ENCODE results near the gene ACVR1.
A peak's percentile ranks its signal among the peaks of the same experiment; 100 is the strongest.
"Not testable (repeated sequence)": the region's sequence is repeated elsewhere in the genome, so short reads cannot be mapped to it uniquely, and the experiment has no call there.

Gene ACVR1

GRCh38 chr2:157887946-157888345, 11.8 kb upstream of the ACVR1 start:
- Histone ChIP-seq H3K9ac (ENCODE audit: low read length) (no peak overlapping the region), H2AK5ac (ENCODE audit: low read length) (no peak overlapping the region), H3K4me3 (ENCODE audit: low read depth, low read length) (no peak overlapping the region), H2BK5ac (ENCODE audit: low read depth, low read length, poor library complexity) (no peak overlapping the region), H4K12ac (ENCODE audit: low read depth, low read length) (no peak overlapping the region), H2AFZ (ENCODE audit: insufficient read depth, low read length, poor library complexity) (no peak overlapping the region), H3K4ac (ENCODE audit: low read depth, low read length) (no peak overlapping the region), H3K4me2 (ENCODE audit: low read length) (no peak overlapping the region), H3K14ac (ENCODE audit: low read length) (no peak overlapping the region), H3K18ac (ENCODE audit: low read length) (no peak overlapping the region), H3K4me1 (ENCODE audit: control insufficient read depth in 1 of 2, insufficient read depth in 2 of 2, low read length in 2 of 2) (no peaks in the 10 kb centered on the region), H3K36me3 (ENCODE audit: control insufficient read depth in 1 of 2, insufficient read depth in 2 of 2, low read length in 2 of 2) (no peaks in the 10 kb centered on the region), H3K27ac (ENCODE audit: low read depth, low read length) (no peak overlapping the region), H4K8ac (ENCODE audit: low read depth, low read length) (no peak overlapping the region), H3K79me2 (ENCODE audit: control insufficient read depth, insufficient read depth, low read length, poor library complexity) (no peaks in the 10 kb centered on the region), H3K9me3 (ENCODE audit: insufficient read depth, low read depth, low read length) (no peaks in the 10 kb centered on the region), H3K23ac (ENCODE audit: low read length) (no peak overlapping the region), H2BK12ac (ENCODE audit: low read length) (no peak overlapping the region), H3K79me1 (ENCODE audit: low read length) (no peaks in the 10 kb centered on the region), H2BK120ac (ENCODE audit: insufficient read depth, low read length, poor library complexity) (no peak overlapping the region), H3K27me3 (ENCODE audit: insufficient read depth, low read length) (no peaks in the 10 kb centered on the region), H4K91ac (ENCODE audit: low read depth, low read length) (no peak overlapping the region)
- WGBS (ENCODE audit: extremely low coverage, insufficient coverage, insufficient read length) = no CpG with 5 or more reads among the region's 3 CpGs
- no peak for DNase-seq

GRCh38 chr2:157884533-157884932, 8.4 kb upstream of the ACVR1 start:
- H2AK5ac ChIP-seq (ENCODE audit: low read length); H3K23ac ChIP-seq (ENCODE audit: low read length); H3K9me3 ChIP-seq (ENCODE audit: insufficient read depth, low read depth, low read length); H3K4me1 ChIP-seq (ENCODE audit: control insufficient read depth in 1 of 2, insufficient read depth in 2 of 2, low read length in 2 of 2); H3K79me1 ChIP-seq (ENCODE audit: low read length); H3K4me3 ChIP-seq (ENCODE audit: low read depth, low read length); H2BK120ac ChIP-seq (ENCODE audit: insufficient read depth, low read length, poor library complexity); H2BK12ac ChIP-seq (ENCODE audit: low read length); H4K8ac ChIP-seq (ENCODE audit: low read depth, low read length); H3K27me3 ChIP-seq (ENCODE audit: insufficient read depth, low read length); H3K4ac ChIP-seq (ENCODE audit: low read depth, low read length); DNase-seq; H3K18ac ChIP-seq (ENCODE audit: low read length); H2AFZ ChIP-seq (ENCODE audit: insufficient read depth, low read length, poor library complexity); H3K27ac ChIP-seq (ENCODE audit: low read depth, low read length); H4K12ac ChIP-seq (ENCODE audit: low read depth, low read length); H3K79me2 ChIP-seq (ENCODE audit: control insufficient read depth, insufficient read depth, low read length, poor library complexity); H3K9ac ChIP-seq (ENCODE audit: low read length); H3K14ac ChIP-seq (ENCODE audit: low read length); H2BK5ac ChIP-seq (ENCODE audit: low read depth, low read length, poor library complexity); H3K36me3 ChIP-seq (ENCODE audit: control insufficient read depth in 1 of 2, insufficient read depth in 2 of 2, low read length in 2 of 2); H3K4me2 ChIP-seq (ENCODE audit: low read length); H4K91ac ChIP-seq (ENCODE audit: low read depth, low read length): not testable (repeated sequence)
- WGBS (ENCODE audit: extremely low coverage, insufficient coverage, insufficient read length) = no CpG with 5 or more reads among the region's 5 CpGs

- Histone ChIP-seq H2AK5ac (ENCODE audit: low read length) (no peak overlapping the region), H3K18ac (ENCODE audit: low read length) (no peak overlapping the region), H3K9ac (ENCODE audit: low read length) (no peak overlapping the region), H2BK12ac (ENCODE audit: low read length) (no peak overlapping the region), H3K4ac (ENCODE audit: low read depth, low read length) (no peak overlapping the region), H3K79me1 (ENCODE audit: low read length) (peaks cover 8% of the 10 kb centered on the region), H4K12ac (ENCODE audit: low read depth, low read length) (no peak overlapping the region), H2BK5ac (ENCODE audit: low read depth, low read length, poor library complexity) (no peak overlapping the region), H3K14ac (ENCODE audit: low read length) (no peak overlapping the region), H4K8ac (ENCODE audit: low read depth, low read length) (no peak overlapping the region), H3K23ac (ENCODE audit: low read length) (no peak overlapping the region), H3K4me3 (ENCODE audit: low read depth, low read length) (no peak overlapping the region), H3K9me3 (ENCODE audit: insufficient read depth, low read depth, low read length) (no peaks in the 10 kb centered on the region), H2AFZ (ENCODE audit: insufficient read depth, low read length, poor library complexity) (no peak overlapping the region), H3K4me2 (ENCODE audit: low read length) (no peak overlapping the region), H3K27me3 (ENCODE audit: insufficient read depth, low read length) (no peaks in the 10 kb centered on the region), H3K36me3 (ENCODE audit: control insufficient read depth in 1 of 2, insufficient read depth in 2 of 2, low read length in 2 of 2) (no peaks in the 10 kb centered on the region), H4K91ac (ENCODE audit: low read depth, low read length) (no peak overlapping the region), H3K4me1 (ENCODE audit: control insufficient read depth in 1 of 2, insufficient read depth in 2 of 2, low read length in 2 of 2) (peaks cover 0 to 6% of the 10 kb centered on the region in 2 experiments), H2BK120ac (ENCODE audit: insufficient read depth, low read length, poor library complexity) (no peak overlapping the region), H3K27ac (ENCODE audit: low read depth, low read length) (no peak overlapping the region), H3K79me2 (ENCODE audit: control insufficient read depth, insufficient read depth, low read length, poor library complexity) (peaks cover 3% of the 10 kb centered on the region)
- no peak for DNase-seq
- WGBS (ENCODE audit: extremely low coverage, insufficient coverage, insufficient read length) = no CpG with 5 or more reads among the region's 3 CpGs
These were observed 4.8 kb upstream of the ACVR1 start for GRCh38 chr2:157880927-157881326.

GRCh38 chr2:157877761-157878400, 1.8 kb upstream of the ACVR1 start:
- Histone ChIP-seq H3K23ac (ENCODE audit: low read length) (no peak overlapping the region), H4K91ac (ENCODE audit: low read depth, low read length) (no peak overlapping the region), H3K4me3 (ENCODE audit: low read depth, low read length) (no peak overlapping the region), H3K4ac (ENCODE audit: low read depth, low read length) (no peak overlapping the region), H2AFZ (ENCODE audit: insufficient read depth, low read length, poor library complexity) (no peak overlapping the region), H3K79me2 (ENCODE audit: control insufficient read depth, insufficient read depth, low read length, poor library complexity) (peaks cover 10% of the 10 kb centered on the region), H3K9ac (ENCODE audit: low read length) (no peak overlapping the region), H3K27ac (ENCODE audit: low read depth, low read length) (no peak overlapping the region), H3K36me3 (ENCODE audit: control insufficient read depth in 1 of 2, insufficient read depth in 2 of 2, low read length in 2 of 2) (no peaks in the 10 kb centered on the region), H3K18ac (ENCODE audit: low read length) (no peak overlapping the region), H2BK120ac (ENCODE audit: insufficient read depth, low read length, poor library complexity) (no peak overlapping the region), H3K27me3 (ENCODE audit: insufficient read depth, low read length) (no peaks in the 10 kb centered on the region), H3K4me1 (ENCODE audit: control insufficient read depth in 1 of 2, insufficient read depth in 2 of 2, low read length in 2 of 2) (peaks cover 0 to 10% of the 10 kb centered on the region in 2 experiments), H2BK12ac (ENCODE audit: low read length) (no peak overlapping the region), H2BK5ac (ENCODE audit: low read depth, low read length, poor library complexity) (no peak overlapping the region), H3K14ac (ENCODE audit: low read length) (no peak overlapping the region), H2AK5ac (ENCODE audit: low read length) (no peak overlapping the region), H3K4me2 (ENCODE audit: low read length) (no peak overlapping the region), H3K79me1 (ENCODE audit: low read length) (peaks cover 14% of the 10 kb centered on the region), H3K9me3 (ENCODE audit: insufficient read depth, low read depth, low read length) (no peaks in the 10 kb centered on the region), H4K8ac (ENCODE audit: low read depth, low read length) (no peak overlapping the region), H4K12ac (ENCODE audit: low read depth, low read length) (no peak overlapping the region)
- peak; percentile 56 to 74 for DNase-seq
- WGBS (ENCODE audit: extremely low coverage, insufficient coverage, insufficient read length) = no CpG with 5 or more reads among the region's 3 CpGs
